ENCODE data around the gene CTNNA3.
"Not testable (repeated sequence)": the region's sequence is repeated elsewhere in the genome, so short reads cannot be mapped to it uniquely, and the experiment has no call there.

The CTNNA3 gene

DNA sequence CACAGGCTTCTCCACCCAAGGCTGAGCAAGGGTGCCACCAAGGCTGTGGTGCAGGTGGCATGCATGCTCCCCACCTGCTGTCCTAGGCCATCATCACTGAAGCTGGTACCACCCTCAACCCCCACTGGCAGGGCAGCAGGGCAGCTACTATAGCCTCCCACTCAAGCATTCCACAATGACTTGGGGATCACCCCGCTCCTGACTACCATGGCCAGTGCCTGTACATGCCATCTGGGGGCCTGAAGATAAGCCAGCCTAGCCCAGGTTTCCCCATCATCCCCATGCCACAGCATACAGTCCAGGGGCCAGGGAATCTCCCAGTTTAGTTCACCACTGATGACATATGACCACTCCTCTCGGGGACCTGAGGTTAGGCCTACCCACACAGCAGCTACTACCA lies 1281.1 kb downstream of the CTNNA3 start:
- Histone ChIP-seq H3K4me1 (ENCODE audit: insufficient read depth, low read length) (no peaks in the 10 kb centered on the region), H3K9ac (ENCODE audit: low read depth, low read length) (no peak overlapping the region), H3K9me3 (ENCODE audit: control insufficient read depth, insufficient read depth, low read length) (no peaks in the 10 kb centered on the region), H3K36me3 (ENCODE audit: insufficient read depth, low read length) (no peaks in the 10 kb centered on the region)

DNA sequence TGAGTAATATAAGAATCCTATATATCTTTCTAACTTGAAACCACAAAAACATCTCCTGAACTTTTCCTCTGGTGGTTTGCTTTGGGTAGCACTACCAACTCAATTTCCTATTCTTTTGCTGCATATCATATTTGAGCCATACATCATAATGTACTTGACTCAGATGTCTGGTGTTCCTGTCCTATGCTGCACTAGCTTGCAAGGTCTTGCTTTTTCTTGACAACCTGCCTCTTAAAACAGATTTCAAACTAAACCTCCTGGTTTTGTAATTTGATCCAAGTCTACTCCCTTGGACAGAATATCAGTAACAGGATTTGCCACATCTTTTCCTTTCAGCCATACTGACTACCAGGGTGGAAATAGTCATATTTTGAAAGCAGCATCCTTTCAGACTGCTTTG lies 1290.4 kb downstream of the CTNNA3 start:
- Histone ChIP-seq H3K36me3 (ENCODE audit: insufficient read depth, low read length) (no peaks in the 10 kb centered on the region), H3K4me1 (ENCODE audit: insufficient read depth, low read length) (no peaks in the 10 kb centered on the region), H3K9me3 (ENCODE audit: control insufficient read depth, insufficient read depth, low read length) (no peaks in the 10 kb centered on the region), H3K9ac (ENCODE audit: low read depth, low read length) (no peak overlapping the region)

DNA sequence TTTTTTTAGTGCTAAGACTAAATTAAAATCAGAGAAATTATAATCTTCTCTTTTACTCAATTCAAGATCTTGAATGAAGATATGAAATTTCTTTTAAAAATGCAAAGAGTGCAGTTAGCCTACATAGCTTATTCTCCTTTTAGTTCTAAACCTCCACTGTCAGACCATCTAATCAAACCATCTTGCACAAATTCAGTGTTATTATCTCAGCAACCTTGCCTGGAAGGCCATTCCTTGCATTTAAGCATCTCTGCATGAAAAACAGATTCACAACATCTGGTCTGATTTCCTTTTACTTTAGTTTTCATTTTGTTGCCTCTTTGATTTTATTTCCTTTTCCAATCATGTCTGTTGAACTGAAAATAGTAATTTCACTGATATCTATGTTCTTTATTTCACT lies 1297.3 kb downstream of the CTNNA3 start:
- Histone ChIP-seq H3K36me3 (ENCODE audit: insufficient read depth, low read length) (no peaks in the 10 kb centered on the region), H3K9ac (ENCODE audit: low read depth, low read length) (no peak overlapping the region), H3K9me3 (ENCODE audit: control insufficient read depth, insufficient read depth, low read length) (no peaks in the 10 kb centered on the region), H3K4me1 (ENCODE audit: insufficient read depth, low read length) (no peaks in the 10 kb centered on the region)

GRCh38 chr10:66394342-66395063 lies 1301.5 kb downstream of the CTNNA3 start:
- H3K9me3 ChIP-seq (ENCODE audit: control insufficient read depth, insufficient read depth, low read length) = no peaks in the 10 kb centered on the region
- no peaks in the 10 kb centered on the region for H3K4me1 ChIP-seq (ENCODE audit: insufficient read depth, low read length)
- no peak overlapping the region for H3K9ac ChIP-seq (ENCODE audit: low read depth, low read length)
- H3K36me3 ChIP-seq (ENCODE audit: insufficient read depth, low read length) = no peaks in the 10 kb centered on the region

GRCh38 chr10:66390926-66391325 lies 1305.1 kb downstream of the CTNNA3 start:
- no peaks in the 10 kb centered on the region for H3K4me1 ChIP-seq (ENCODE audit: insufficient read depth, low read length)
- no peaks in the 10 kb centered on the region for H3K9me3 ChIP-seq (ENCODE audit: control insufficient read depth, insufficient read depth, low read length)
- no peak overlapping the region for H3K9ac ChIP-seq (ENCODE audit: low read depth, low read length)
- H3K36me3 ChIP-seq (ENCODE audit: insufficient read depth, low read length) = no peaks in the 10 kb centered on the region

GRCh38 chr10:66381045-66381444 lies 1315.0 kb downstream of the CTNNA3 start:
- Histone ChIP-seq H3K9me3 (ENCODE audit: control insufficient read depth, insufficient read depth, low read length) (no peaks in the 10 kb centered on the region), H3K4me1 (ENCODE audit: insufficient read depth, low read length) (peaks cover 5% of the 10 kb centered on the region; the same call in 1 of the 2 replicates), H3K9ac (ENCODE audit: low read depth, low read length) (no peak overlapping the region), H3K36me3 (ENCODE audit: insufficient read depth, low read length) (no peaks in the 10 kb centered on the region)

DNA sequence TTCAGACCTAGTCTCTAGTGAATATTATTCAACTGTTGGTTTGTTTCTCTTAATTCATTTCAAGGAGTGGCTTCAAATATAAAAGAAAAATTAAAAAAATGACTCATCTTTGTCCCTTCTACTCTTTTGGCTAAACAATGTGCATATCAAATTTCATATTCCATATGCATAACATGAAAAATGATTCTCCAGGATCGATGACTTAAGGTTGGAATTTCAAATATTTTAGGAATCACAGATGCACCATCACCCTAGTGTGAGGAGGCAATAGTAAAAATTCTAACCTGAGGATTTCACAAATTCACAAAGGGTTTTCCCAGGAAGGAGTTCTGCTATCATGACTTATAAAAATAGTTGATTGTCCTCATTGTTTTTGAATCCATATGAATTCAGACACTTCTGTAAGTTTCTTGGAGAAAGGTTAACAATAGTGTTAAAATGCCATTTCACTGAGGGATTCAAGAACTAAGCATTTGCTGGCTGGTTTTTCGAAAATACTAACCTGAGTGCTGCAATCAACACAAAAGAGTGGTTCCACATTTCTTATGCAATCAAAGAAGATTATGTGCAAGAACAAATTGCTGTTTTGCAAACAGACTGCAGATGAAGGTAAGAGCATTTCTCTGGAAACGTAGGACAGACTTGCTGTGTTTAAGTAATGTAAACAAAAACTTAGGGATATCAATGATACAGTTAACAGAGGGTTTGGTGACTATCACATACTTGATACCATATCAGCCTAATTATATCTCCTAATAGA lies 1317.7 kb downstream of the CTNNA3 start:
- no peak overlapping the region for H3K9ac ChIP-seq (ENCODE audit: low read depth, low read length)
- H3K4me1 ChIP-seq (ENCODE audit: insufficient read depth, low read length) = peaks cover 5% of the 10 kb centered on the region; the same call in 1 of the 2 replicates
- no peaks in the 10 kb centered on the region for H3K9me3 ChIP-seq (ENCODE audit: control insufficient read depth, insufficient read depth, low read length)
- no peaks in the 10 kb centered on the region for H3K36me3 ChIP-seq (ENCODE audit: insufficient read depth, low read length)

GRCh38 chr10:66368146-66368545 lies 1327.8 kb downstream of the CTNNA3 start:
- no peak overlapping the region for H3K9ac ChIP-seq (ENCODE audit: low read depth, low read length)
- H3K36me3 ChIP-seq (ENCODE audit: insufficient read depth, low read length) = no peaks in the 10 kb centered on the region
- H3K4me1 ChIP-seq (ENCODE audit: insufficient read depth, low read length) = no peaks in the 10 kb centered on the region
- H3K9me3 ChIP-seq (ENCODE audit: control insufficient read depth, insufficient read depth, low read length) = no peaks in the 10 kb centered on the region

DNA sequence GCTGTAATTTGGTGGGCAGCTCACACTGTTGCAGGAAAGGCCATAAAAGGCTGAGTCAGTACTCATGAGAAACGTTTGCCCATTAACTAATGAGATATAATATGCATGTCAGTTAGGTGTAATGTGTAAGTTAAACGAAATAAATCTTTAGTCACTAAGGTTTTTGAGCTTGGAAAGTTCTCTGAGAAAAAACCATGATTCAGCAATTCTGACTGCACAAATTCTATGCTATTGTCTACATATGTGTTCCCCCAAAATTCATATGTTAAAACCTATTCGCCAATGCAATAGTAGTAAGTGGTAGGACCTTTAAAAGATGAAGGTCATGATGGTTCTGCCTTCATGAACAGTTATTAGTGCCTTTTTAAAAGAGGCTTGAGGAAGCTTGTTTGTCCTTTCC lies 1329.8 kb downstream of the CTNNA3 start:
- no peaks in the 10 kb centered on the region for H3K4me1 ChIP-seq (ENCODE audit: insufficient read depth, low read length)
- no peaks in the 10 kb centered on the region for H3K36me3 ChIP-seq (ENCODE audit: insufficient read depth, low read length)
- no peaks in the 10 kb centered on the region for H3K9me3 ChIP-seq (ENCODE audit: control insufficient read depth, insufficient read depth, low read length)
- H3K9ac ChIP-seq (ENCODE audit: low read depth, low read length) = no peak overlapping the region

GRCh38 chr10:66365686-66366085 lies 1330.3 kb downstream of the CTNNA3 start:
- H3K9me3 ChIP-seq (ENCODE audit: control insufficient read depth, insufficient read depth, low read length) = no peaks in the 10 kb centered on the region
- no peaks in the 10 kb centered on the region for H3K4me1 ChIP-seq (ENCODE audit: insufficient read depth, low read length)
- no peak overlapping the region for H3K9ac ChIP-seq (ENCODE audit: low read depth, low read length)
- H3K36me3 ChIP-seq (ENCODE audit: insufficient read depth, low read length) = no peaks in the 10 kb centered on the region

DNA sequence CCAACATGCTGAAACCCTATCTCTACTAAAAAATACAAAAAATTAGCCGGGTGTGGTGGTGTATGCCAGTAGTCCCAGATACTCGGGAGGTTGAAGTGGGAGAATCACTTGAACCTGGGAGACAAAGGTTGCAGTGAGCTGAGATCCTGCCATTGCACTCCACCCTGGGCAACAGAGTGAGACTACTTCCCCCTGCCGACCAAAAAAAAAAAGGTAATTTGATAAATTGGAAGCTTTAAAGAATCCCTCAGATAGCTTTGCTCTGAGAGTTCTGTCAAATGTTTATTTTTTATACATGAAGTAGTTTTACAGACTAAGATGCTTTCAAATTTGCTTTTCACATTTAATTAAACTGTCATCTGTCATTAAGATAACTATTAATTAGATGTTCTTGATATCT lies 1333.5 kb downstream of the CTNNA3 start:
- H3K4me1 ChIP-seq (ENCODE audit: insufficient read depth, low read length) = no peaks in the 10 kb centered on the region
- H3K9ac ChIP-seq (ENCODE audit: low read depth, low read length) = no peak overlapping the region
- H3K36me3 ChIP-seq (ENCODE audit: insufficient read depth, low read length) = no peaks in the 10 kb centered on the region
- H3K9me3 ChIP-seq (ENCODE audit: control insufficient read depth, insufficient read depth, low read length) = no peaks in the 10 kb centered on the region

DNA sequence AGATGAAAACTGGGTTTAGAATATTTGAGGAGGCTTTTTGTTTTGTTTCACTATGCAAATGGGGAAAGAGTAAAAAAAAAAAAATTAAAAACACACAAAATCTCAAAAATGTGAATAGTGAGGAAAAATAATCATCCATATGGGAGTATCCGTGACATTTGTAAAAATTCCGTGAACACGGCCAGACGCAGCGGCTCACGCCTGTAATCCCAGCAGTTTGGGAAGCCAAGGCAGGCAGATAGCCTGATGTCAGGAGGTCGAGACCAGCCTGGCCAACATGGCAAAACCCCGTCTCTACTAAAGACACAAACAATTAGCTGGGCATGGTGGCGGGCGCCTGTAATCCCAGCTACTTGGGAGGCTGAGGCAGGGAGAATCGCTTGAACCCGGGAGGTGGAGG lies 1342.2 kb downstream of the CTNNA3 start:
- H3K9me3 ChIP-seq (ENCODE audit: control insufficient read depth, insufficient read depth, low read length); H3K9ac ChIP-seq (ENCODE audit: low read depth, low read length); H3K36me3 ChIP-seq (ENCODE audit: insufficient read depth, low read length); H3K4me1 ChIP-seq (ENCODE audit: insufficient read depth, low read length): not testable (repeated sequence)

- Histone ChIP-seq H3K4me1 (ENCODE audit: insufficient read depth, low read length) (no peaks in the 10 kb centered on the region), H3K9ac (ENCODE audit: low read depth, low read length) (no peak overlapping the region), H3K36me3 (ENCODE audit: insufficient read depth, low read length) (no peaks in the 10 kb centered on the region), H3K9me3 (ENCODE audit: control insufficient read depth, insufficient read depth, low read length) (no peaks in the 10 kb centered on the region)
Measured at GRCh38 chr10:66353422-66353821, 1342.6 kb downstream of the CTNNA3 start.

GRCh38 chr10:66350622-66351399 lies 1345.2 kb downstream of the CTNNA3 start:
- no peaks in the 10 kb centered on the region for H3K36me3 ChIP-seq (ENCODE audit: insufficient read depth, low read length)
- no peak overlapping the region for H3K9ac ChIP-seq (ENCODE audit: low read depth, low read length)
- H3K4me1 ChIP-seq (ENCODE audit: insufficient read depth, low read length) = no peaks in the 10 kb centered on the region
- no peaks in the 10 kb centered on the region for H3K9me3 ChIP-seq (ENCODE audit: control insufficient read depth, insufficient read depth, low read length)

Data from ES-I3 (cell line).